ENCODE data around the gene EMC6.

EMC6 gene

DNA sequence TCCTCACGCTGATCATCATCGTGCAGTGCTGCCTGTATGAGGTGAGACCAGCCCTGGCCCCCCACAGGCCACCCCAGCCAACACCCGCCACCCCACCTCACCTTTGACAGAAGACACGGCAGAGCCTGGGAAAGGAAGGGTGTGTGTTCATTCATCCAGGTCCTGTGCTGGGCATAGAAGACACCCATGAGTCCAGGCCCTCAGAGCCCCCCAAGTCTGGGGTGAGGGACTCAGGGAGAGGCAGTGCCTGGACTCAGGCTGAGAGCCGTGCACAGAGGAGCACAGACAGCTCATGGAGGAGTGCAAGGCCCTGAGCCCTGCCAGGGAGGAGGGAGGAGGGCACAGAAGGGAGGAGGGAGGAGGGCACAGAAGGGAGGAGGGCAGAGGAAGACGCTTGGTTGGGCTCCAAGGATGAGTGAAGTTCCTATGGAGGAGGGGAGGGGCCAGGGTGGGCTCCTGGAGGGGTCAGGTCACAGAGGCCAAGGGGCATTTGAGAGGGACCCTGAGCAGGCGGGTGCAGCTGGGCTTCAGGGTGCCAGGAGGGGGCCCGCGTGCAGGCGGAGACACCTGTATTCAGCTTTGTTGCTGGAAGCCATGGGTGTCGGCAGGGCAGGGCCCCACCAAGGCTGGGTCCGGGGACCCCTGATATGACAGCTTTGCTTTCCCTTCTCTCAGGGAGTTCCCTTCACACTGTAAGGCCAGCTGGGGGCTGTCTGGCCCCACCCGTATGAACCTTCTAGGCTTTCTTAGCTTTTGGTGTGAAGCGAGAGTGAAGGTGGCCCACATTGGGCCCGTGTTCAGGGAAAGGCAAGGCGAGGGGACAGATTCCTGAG is 11.6 kb upstream of the EMC6 start:
- no peak for DNase-seq

DNA sequence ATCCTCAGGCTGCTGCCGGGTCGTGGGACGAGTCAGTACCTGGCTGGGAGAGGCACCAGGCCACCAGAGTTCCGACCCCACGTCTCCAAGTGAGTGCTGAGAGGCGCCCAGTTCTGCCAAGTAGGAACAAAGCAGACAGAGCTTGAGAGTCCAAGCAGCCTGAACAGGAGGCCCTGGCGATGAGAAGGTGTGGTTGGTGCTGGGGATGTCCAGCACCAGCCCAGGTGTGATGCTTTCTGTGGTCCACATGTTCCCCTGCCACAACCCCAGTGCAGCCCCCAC is 11.1 kb upstream of the EMC6 start:
- DNase-seq, result no peak

DNA sequence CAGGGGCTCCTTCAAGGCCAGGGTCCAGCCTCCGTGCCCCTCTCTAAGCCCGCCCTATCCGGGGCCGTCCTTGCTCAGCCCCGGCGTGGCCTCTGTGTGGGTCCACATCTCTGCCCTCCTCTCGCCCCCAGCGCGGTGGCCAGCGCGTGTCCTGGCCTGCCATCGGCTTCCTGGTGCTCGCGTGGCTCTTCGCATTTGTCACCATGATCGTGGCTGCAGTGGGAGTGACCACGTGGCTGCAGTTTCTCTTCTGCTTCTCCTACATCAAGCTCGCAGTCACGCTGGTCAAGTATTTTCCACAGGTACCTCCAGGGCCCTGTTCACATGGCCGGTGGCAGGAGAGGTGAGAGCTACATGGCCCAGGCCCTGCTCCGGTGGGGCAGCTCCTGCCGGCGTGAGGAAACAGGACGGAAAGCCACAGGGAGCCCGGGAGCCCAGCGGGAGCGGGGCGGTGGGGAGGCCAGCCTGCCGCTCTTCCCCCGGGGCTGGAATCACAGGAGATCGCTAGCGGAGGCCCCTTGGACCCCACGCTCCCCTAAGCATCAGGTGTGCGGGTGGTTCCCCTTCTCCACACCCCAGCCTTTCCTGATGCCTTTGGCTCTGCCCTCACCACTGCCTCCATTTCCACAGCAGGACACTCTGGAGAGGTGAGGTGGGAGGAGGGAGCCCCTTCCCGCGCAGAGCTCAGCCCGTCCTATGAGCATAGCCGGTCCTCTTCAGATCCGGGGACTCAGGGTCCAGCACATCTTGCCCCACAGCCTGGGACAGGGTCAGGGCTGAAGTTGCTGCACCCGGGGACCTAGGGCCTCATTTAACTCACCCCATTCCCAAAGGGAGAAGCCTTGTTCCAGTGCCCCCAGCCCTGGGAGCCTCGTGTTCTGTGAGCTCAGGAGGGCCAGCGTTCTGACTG is 10.5 kb upstream of the EMC6 start:
- no peak for DNase-seq

DNA sequence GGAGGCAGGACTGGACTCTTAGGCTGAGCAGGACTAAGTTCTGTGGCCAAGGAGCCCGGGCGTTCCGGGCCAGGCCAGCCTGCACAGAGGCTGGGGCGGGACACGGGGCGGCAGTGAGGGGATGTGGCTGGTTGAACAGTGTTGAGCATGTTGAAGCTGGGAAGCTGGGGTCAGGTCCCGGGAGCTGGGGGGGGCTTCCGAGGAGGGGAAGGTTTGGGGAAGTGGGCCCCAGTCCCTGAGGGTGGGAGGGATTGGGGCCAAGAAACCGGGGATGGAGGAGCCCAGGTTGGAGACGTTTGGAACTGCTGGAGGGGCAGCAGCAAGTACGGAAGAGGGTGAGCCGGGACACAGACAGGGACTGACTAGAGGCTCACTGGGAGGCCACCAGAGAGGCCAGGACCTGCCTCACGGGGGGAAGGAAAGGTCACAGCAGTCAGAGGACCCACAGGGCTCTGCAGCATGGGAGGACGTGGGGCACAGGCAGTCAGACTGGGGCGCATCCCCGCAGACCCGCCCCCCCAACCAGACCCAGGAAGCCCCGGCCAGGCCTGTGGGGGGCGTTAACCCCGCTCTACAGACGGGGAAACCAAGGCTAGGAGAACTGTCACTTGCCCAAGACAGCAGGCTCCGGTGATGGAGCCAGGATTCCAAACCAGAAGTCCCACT is 9.7 kb upstream of the EMC6 start:
- DNase-seq, result no peak

DNA sequence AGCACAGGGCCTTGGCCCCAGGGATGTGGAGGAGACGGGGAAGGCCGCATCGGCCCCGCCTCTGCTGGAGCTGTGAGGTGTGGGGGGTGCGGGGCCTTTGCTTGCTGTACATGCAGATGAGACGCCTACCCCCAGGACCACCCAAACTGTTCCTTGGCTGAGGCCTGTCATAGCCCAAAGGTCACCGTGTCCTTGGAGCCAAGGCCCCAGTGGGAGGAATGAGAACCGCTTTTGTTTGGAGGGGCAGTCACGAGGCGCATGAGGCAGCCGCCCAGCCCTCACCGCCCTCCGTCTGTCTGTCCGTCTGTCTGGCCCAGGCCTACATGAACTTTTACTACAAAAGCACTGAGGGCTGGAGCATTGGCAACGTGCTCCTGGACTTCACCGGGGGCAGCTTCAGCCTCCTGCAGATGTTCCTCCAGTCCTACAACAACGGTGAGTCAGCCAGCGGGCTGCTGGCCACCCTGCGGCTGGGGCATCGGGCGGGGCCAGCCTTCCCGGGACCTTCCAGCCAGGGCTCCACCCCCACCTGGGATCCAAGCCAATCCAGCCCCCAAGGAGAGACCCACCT is 9.0 kb upstream of the EMC6 start:
- no peak for DNase-seq

DNA sequence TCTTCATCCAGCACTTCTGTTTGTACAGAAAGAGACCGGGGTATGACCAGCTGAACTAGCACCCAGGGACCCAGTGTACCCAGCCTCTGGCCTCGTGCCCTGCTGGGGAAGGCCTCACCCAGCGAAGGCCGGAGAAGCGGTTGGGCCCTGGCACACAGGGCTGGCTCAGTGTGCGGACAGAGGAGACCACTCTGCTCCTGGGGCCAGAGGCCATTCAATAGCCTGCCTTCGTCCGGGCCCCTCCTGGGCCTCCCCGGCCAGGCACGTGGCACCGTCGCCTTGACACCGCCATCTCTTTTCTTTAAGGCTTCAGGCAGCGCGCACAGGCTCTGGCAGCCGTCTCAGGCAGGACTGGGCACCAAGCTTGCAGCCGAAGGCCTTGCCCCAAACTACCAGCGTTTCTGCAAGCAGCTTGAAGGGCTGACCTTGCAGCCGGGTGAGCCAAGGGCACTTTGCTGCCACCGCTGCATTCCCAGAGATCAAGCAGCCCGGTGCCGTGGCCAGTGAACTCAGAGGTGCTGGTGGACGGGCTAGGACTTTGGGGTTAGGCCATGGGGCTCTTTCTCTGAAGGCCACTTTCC is 8.2 kb upstream of the EMC6 start:
- DNase-seq, result no peak

DNA sequence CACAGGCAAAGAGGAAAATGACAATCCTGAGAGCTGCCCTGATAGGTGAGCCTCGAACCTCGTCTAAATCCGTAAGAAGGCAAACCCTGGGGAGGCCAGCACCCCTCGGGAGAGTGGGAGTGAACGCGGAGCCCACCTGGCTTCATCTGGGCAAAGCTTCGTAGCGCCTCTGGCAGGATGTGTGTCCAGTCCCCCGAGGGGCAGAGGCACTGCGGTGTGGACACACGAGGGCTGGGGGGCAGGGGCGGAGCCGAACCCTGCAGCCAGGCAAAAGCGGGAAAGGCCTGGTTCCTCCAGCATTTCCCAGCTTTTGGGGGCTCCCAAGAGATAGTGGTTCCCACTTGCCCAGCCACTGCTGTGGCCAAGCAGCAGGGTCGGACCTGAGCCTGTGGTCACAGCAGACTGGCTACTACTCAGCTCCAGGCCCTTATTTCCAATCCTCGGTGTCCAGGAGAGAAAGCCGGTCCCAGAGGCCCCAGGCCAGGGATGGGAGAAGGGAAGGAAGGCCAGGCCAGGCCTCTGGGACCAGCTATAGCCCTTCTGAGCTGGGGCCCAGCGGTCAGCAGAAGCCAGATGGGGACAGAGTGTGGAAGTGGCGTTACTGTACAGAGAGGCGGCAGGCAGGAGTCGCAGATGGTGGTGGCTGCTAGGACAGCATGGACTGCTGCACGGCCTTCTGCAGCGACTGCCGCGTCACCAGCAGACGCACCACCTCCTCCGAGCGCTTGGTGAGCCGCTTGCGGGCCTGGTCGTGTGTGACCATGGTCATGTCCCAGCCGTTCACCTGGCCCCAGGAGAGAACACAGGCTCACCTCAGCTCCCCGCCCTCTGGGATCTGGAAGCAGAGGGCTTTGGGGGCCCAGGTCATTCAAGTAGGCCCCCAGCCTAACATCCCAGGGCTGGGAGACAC is 5.3 kb upstream of the EMC6 start:
- DNase-seq, result no peak

DNA sequence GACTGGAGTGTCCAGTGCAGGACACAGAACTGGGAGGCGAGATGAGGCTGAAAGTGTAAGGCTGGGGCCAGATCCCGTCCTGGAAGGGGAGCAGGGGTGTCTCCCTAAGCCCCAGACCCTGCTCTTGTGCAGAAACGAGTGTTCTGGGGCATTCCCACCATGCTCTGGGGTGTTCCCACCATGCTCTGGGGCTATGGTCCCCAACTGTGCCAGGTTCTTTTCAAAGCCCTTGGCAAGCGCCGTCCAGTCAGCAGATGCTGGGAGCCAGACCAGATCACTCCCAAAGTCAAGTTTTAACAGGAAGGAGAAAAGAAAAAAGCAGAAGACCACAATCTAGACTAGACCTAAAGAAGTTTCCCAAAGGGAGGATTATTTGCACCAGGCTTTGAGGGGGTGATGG is 2.8 kb upstream of the EMC6 start:
- DNase-seq, result no peak

DNA sequence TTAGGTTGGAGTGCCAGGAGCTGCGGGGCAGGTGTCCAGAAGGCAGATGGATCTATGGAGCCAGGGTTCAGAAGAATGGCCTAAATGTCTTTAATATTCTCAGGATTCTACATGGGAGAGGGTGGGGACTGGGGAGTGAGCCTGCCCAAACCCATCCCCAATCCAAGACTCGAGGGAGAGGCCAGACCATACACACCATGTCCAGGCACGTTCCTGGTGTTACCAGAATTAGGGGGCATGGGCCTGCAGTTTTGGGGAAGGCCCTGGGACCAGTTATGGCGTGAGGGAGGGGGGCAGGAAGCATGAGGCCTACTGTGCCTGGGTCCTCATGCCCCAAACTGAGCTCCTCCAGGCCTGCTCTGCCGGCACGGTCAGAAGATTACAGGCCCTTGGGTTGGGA is 2.1 kb upstream of the EMC6 start:
- no peak for DNase-seq

DNA sequence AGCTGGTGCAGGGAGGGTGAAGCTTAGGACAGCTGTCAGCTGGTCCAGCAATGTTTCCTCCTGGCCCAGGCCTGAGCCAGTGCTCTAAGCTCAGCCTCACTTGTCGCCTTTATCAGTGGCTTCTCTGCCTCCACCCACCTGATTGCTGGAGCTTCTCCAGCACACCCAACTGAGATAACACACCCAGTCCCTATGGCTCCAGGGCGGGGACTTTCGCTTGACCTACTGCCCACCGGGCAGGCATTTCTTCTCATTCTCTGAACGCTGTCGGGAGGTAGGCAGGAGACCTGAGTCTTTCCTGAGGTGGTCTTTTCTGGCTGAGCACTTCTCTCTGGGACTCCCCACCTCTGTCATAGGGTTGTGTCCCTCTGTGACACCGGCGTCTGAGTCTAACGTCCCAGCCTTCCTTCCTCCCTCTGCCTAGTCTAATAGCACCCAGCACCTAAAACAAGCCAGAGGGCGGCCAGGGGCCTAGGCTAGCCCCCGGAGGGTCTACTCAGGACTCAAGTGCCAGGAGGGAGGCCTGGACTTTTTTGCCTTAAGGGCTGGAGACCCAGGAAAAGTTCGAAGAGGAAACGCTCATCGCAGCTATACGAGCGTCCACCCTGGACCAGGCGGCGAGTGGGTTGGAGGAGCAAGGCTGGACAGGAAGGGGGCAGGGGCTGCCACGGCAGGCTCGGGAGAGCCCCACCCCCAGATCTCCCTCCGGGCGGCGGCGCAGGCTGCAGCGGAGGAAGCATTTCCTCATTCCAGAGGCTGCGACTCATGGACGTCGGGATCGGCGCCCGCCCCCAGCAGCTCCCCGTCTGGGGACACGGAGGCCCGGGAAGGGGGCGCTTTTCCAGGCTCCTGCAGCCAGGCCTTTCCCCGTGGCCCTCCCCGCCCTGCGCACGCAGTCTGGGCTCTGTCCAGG is 990 bp upstream of the EMC6 start:
- no peak for DNase-seq

DNA sequence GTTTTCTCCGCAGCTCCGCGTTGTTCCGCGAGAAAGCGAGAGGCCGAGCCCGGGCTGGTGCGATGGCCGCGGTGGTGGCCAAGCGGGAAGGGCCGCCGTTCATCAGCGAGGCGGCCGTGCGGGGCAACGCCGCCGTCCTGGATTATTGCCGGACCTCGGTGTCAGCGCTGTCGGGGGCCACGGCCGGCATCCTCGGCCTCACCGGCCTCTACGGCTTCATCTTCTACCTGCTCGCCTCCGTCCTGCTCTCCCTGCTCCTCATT is 404 bp downstream of the EMC6 start:
- no peak for DNase-seq

DNA sequence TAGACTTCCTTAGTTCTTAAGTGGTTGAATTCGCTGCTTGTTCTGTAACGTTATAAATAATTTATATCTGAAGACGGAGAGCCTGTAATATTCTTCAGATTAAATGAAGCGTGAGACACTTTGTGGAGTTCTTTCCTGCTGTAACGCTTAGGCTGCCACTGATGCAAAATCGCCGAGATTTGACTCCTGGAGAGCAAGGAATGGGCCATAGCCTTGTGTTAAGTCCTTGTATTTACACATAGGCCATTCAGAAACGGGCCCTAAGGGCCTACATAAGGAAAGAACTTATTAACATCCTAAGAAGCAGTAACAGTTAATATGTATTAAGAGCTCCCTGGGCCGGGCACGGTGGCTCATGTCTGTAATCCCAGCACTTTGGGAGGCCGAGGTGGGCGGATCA is 936 bp downstream of the EMC6 start:
- DNase-seq, result no peak

DNA sequence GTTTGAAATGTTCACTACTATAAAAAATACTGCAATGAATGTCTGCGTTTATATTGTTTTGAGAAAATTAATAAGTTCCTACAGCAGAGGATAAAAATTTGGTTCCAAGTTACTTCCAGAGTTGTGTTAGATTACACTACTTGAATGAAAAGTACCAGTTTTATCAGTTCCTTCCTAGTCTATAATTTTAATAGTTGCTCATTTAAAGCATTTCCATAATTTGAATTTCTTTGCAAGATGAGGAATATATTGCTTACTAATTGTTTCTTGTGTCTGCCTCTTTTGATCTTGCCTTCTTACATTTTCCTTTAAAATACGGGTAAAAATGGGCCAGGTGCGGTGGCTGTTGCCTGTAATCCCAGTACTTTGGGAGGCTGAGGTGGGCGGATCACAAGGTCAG is 4.0 kb downstream of the EMC6 start:
- DNase-seq, result no peak

DNA sequence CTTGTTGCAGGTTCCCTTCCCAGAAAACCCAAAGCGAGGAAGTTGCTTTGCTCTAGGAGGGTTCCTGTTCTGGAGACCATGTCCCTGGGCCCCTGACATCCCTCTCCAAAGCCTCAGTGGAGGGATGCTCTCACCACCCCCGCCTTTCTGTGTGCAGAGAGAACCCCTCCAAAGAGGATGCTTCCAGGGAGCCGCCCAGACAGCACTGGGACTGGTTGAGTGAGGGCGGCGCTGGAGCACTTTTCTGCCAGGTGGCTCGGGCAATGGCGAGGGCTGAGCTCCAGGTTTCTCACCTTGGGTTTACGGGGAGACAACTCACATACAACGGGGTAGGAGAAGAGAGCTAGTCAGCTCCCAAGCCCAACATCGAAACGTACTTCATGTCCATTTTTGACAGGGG is 7.3 kb downstream of the EMC6 start:
- no peak for DNase-seq

DNA sequence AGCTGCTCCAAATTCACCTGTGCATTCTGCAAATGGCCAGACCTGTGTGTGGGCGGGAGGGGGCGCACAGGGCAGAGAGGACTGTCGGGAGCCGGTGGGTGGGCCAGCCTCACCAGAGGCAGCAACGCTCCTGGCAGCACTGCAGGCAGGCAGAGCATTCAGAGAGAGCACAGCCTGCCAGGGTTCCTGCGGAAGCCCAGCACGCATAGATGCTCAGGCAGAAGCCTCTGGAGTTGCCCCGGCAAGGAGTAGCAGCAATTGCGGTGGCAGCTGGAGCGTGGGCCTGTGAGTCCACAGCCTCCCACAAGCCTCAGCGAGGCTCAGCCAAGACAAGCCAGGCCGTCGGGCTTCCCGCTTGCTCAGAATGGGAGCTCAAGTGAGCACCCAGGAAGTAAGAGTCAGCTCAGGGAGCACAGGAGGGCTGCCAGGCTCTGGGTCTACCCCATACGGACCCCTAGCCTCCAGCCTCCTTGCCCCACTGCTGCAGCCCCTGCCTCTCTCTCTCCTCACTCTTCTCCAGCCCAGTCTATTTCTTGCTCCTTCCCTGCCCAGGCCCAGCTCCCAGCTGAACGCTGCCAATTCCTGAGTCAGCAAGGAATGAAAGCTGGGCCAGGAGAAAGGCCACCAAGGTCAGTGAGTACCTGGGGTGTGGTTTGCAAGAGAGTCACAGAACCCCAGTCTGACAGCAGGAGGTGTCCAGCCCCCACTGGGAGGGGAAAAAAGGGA is 9.6 kb downstream of the EMC6 start:
- no peak for DNase-seq

DNA sequence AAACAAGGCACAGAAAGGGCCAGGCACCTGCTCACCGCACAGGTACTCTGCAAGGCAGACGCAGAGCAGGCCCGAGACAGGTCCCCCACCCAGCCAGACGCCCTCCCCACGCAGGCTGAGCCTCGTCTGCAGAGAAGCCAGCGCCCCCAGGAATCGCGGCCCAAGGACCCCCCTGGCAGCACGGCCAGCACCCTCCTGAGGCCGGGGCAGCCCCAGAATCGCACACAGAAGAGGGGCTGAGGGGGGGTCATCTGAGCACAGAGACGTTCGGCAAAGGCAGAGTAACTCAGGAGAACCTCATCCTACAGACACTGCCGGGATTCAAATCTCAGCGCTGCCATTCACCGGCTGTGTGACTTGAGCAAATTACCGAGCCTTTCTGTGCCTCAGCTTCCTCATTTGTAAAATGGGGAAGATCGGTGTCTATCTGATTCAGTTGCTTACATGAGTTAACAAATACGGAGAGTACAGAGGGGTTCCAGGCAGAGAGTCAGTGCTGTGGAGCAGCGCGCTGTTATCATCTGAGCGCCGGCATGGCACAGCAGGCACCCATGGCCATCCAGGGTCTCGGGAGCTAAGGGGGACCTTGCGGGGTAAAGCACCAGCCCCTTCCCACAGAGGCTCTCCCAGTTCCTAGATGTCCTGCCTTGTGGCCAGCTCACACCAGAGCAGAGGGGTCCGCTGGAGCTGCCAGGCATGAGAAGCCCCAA is 10.4 kb downstream of the EMC6 start:
- DNase-seq, result no peak

DNA sequence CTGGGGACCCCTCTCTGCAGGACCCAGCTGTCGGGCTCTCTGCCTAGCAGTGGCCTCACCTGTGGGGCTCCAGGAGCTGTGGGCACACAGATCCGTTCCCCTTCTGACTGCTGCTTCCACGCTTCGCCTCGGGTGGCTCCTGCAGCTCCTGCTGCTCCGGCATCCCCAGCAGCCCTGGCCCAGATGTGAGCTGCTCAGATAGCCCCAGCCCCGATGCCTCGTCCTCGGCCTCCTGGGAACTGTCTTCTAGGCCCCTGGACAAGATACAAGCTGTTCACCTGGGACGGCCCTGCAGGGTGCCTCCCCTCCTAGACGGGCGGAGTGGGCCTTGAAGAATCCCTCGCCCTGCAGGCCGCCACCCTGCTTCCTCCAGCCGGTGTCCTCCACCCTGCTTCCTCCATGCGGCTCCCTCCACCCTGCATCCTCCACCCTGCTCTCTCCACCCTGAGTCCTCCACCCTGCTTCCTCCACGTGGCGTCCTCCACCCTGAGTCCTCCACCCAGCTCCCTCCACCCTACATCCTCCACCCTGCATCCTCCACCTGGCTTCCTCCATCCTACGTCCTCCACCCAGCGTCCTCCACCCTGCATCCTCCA is 11.0 kb downstream of the EMC6 start:
- no peak for DNase-seq

DNA sequence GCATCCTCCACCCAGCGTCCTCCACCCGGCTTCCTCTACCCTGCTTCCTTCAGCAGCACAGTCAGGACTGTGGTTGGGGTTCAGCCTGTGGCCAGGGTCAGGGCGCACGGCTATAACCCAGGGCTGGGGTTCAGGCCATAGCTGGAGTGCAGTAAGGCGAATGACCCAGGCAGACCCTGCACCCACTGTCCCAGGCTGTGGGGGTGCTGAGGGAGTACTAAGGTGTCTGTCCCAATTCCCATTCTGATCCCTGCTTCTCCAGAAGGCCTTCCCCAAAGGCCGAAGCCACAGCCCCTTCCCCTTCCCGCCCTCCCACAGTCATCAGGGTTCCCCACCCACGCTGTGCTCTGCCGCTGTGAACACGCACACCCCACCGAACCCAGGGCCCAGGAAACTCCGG is 12.4 kb downstream of the EMC6 start:
- no peak for DNase-seq

DNA sequence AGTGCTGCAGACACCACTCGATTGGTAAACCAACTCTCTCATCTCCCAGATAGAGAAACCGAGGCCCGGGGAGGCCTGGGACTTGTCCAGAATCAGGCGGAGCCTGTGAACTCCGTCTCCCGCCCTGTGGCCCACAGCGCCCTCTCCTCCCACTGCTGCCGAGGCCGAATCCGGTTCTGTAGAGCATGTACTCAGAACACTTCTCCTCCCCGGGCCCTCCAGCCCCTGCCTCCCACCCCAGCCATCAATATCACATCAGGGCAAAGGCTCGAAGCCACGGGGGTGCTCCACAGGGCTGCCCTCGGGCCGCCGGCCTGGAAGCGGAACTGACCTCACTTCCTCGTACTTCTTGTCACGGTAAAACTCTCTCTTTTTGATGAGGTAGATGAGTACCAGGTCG is 13.0 kb downstream of the EMC6 start:
- DNase-seq, result no peak

DNA sequence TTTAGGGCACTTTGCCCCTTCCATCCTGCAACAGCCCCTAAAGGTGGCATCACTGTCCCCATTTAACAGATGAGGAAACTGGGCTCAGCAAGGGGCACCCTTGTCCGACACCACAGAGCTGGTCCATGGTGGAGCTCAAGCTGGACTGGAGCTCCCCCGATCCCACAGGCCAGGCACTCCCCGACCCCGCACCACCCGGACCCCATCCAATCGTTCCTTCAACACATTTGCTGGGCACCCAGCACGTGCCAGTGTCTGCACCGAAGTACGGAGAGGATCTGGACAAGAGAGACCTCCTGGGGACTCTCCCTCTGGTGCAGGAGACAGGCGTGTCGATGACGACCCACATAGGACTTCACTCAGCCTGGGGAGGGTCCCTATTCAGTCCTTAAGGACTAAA is 13.4 kb downstream of the EMC6 start:
- DNase-seq, result no peak

All from activated CD4-positive, alpha-beta T cell treated with anti-CD3 and anti-CD28 coated beads for 1 hour (primary cell).